GM18517 (cell line): ENCODE data around the gene LMOD2.

Experiments
- ATAC-seq: cut with Tn5 transposase; IDR thresholded peaks from one replicate; pipeline ENCODE4 v1.9.1; 2021; ENCODE audit warnings: mild to moderate bottlenecking, moderate library complexity; ENCODE audit not compliant: unreplicated experiment

LMOD2 gene

DNA sequence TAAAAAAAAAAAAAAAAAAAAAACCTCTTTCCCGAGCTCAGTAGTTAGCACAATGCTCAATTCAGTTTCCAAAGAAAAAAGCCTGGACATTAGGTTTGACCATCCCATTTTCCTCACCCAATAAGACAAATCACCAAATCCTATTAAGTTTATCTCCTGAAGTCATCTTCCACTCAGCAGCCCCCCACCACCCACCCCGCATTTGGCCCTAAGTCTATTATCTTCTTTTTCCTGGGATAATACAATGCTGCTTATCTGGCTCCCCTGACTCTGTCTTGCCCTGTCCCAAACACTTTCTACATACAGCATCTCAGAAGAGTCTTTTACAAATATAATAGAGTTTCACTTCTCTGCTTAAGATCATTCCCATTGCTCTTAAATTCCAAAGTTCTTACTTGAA lies 17.8 kb upstream of the LMOD2 start:
- ATAC-seq: no peak

DNA sequence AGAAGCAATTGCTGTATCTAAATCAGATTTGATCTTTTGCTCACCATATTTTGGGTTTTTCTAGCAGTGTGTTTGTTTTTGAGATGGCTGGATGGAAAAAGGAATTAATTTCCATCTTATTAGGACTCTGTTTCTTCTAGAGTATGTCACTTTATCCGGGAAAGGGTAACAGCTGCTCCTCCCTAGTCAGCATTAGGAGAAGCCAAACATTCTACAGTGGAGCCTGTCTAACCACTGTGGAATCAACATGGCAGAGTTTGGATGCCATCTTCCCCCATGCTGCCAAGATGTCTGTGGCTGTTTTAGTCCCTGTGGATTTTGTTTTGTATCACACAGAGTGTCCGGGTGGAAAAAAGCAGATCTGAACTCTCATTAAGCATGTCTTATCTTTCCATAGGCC lies 16.0 kb upstream of the LMOD2 start:
- no peak for ATAC-seq

DNA sequence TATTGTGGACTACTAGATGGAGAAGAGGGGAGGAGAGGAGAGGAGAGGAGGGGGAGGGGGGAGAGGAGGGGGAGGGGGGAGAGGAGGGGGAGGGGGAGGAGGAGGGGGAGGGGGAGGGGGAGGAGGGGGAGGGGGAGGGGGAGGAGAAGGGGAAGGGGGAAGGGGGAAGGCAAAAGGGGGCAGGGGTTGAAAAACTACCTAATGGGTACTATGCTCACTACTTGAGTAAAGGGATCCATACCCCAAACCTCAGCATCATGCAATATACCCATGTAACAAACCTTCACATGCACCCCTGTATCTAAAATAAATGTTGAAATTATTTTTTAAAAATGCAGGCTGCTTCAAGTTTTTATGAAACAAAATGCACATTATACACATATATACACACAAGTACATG lies 15.1 kb upstream of the LMOD2 start:
- ATAC-seq: no peak

DNA sequence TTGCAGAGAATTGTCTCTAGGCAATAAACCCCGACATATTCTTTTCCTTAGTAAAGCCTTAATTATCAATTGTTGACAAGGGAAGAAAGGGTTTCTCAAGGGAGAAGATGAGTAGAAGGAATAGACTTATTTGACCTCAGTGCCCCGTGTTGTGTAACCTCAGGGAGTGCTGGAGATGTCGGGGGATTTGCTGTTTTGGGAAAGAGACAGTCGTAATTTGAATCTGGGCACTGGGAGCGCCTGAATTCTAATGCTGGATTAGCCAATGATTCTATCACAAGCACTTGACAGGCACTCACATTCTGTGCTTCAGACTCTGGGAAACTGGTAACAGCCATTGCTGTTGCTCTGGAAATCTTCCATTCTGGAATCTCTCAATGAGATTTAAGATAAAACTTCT lies 13.8 kb upstream of the LMOD2 start:
- ATAC-seq: no peak

DNA sequence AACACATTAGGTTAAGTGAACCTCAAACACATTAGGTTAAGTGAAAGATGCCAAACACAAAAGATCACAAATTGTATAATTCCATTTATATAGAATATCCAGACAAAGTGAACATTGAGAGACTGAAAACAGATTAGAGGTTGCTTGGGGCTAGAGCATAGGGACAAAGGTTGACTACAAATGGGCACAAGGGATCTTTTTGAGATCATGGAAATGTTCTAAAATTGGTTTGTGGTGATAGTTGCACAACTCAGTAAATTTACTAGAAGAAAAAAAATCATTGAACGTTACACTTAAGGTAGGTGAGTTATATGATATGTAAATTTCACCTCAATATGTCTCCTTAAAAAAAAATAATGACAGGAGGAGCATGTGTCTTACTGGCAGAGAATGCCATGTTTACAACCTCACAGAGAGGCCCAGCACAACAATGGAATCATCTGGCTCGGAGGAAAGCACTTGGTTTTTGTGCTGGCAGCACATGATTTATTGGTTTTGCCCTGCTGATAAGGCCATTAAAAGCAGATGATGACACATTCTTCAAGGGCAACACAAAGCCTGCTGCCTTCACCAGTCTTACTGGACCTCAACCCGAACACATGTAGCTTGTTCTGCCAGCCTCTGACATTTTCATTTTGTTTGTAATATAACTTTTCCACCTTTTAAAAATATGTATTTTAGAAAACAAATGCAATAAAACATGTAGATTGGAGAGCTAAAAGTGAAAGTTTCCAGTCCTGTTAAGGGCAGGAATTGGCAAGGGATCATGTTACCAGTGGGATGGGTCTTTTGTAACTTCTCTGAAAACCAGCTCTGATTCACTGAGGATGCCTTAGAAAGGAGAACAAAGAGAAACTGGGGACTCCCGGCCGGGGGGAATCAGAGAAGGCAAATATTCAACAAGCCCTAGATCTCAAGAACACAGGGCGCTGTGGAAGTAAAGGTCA lies 11.9 kb upstream of the LMOD2 start:
- ATAC-seq: no peak

DNA sequence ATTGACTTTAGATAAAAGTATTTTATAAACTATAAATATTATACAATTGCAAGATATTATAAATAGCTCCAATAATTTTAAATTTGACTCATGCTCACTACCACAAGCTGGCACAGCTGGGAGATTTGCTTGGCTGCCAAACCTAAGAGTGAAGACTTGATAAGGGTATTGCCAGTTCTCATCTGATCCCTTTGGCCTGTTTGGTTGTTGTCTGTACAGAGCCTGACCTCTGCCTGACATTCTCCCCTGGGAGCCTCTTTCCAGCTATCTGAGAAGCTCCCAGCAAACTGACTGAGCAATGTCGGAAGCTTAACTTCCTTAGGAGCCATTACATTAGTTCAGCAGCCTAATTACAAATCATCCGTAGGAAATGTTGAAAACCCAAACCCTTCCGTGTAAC lies 10.2 kb upstream of the LMOD2 start:
- ATAC-seq: no peak

DNA sequence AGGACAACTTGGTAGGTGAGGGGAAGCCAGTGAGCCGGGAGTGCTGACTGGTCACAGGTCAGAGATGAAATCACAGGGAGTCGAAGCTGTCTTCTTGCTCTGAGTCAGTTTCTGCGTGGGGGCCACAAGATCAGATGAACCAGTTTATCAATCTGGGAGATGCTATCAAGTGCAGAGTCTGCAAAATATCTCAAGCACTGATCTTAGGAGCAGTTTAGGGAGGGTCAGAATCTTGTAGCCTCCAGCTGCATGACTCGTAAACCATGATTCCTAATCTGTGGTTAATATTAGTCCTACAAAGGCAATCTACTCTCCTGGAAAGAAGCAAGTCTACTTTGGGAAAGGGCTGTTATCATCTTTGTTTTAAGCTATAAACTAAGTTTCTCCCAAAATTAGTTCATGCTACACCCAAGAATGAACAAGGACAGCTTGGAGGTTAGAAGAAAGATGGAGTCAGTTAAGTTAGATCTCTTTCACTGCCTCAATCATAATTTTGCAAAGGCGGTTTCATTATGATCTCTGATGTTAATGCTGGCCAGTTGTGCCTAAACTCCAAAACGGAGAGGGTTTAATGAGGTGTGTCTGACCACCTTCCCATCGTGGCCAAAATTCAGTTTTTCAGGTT lies 8.4 kb upstream of the LMOD2 start:
- ATAC-seq: no peak

DNA sequence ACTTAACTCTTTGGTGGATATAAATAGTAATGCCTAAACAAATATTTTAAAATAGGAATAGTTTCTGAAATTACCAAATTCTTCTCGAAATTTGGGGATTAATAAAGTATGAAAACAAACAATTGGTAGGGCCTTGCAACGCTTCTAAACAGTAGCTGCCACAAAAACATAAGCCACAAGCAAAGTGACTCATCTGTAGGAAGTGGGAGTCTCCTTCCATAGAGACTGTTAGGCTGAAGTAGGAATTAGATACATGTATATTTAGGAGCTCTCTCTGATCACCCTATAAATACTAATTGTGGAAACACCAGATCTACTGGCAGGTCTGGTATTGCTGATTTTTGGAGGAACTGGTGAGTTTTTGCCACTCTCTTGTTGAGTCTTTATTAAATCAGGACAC lies 5.7 kb upstream of the LMOD2 start:
- no peak for ATAC-seq

DNA sequence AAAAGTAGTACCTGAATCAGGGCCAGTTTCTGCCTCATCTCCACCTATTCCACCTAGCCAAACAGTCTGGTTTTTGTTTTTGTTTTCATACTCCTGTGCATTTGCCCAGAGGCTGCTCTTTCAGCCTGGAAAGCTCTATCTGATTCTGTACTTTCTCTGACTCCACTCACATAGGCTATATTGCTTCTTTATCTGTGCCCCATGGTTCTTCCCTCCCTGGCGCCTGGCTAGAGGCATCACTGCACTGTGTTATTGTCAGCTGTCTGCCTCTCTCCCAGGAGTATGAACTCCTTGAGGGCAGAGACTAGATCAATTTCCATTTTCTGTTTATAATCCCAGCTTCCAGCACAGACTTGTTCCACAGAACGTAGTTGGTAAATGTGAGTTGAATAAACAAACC lies 5.1 kb upstream of the LMOD2 start:
- ATAC-seq: no peak

DNA sequence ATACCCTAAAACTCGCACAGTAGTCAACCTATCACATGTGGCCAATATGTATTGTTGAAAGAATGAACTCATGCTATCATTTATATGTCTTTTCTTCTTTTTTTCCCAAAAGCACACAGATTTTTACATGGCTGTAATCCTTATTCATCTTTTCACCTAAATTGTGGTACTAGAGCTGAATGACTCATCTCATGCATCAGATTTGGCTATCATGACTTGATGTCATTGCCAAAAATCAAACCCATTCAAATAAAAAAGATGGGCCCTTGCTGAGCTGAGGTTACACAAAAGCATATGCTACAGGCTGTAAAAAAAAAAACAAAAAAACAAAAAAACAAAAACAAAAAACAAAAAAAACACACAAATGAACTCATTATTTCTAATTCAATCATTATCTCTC lies 3.3 kb upstream of the LMOD2 start:
- ATAC-seq: no peak

DNA sequence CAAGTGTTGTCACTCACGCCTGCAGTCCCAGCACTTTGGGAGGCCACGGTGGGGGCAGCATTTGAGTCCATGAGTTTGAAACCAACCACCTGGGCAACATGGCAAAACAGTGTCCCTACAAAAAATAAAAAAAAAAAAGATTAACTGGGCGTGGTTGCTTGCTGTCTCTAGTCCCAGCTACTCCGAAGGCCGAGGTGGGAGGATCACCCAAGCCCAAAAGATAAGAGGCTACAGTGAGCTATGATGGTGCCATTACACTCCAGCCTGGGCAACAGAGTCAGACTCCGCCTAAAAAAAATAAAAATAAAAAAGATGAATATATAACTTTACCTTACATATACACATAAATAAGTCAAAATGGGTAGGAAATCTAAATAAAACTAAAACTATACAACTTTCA lies 2.5 kb upstream of the LMOD2 start:
- ATAC-seq: no peak

DNA sequence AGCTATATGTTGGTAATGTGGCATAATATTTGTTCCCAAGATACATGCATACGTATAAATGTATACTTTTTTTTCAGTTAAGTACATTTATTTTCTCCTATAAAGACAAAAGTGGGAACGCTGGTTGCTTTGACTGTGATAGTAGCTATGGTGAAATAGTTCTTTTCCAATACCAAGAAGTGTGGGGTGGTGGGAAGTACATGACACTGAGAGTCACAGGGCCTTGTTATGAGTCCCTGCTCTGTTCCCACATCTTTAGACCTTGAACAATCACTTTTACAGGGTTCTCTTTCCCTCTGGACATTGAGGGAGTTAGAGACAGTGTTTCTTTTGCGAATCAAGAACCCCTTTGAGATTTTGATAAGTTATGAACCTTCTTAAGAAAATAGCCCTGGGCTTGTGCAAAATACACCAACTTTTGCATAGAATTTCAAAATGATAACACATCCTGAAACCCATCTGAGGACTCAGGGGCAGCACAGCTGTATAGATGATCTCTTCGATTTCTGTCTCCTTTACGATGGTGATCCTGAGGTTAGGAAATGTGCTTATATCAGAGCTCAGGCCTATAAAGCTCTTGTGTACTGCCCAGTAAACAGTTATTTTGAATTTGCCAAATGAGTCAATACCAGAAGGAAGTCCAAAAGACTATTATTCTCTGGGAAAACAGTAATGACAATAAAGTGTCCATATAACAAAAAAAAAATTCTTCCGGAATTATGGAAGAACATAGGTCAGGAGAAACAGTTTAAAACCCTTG lies 1.1 kb downstream of the LMOD2 start:
- ATAC-seq: no peak

DNA sequence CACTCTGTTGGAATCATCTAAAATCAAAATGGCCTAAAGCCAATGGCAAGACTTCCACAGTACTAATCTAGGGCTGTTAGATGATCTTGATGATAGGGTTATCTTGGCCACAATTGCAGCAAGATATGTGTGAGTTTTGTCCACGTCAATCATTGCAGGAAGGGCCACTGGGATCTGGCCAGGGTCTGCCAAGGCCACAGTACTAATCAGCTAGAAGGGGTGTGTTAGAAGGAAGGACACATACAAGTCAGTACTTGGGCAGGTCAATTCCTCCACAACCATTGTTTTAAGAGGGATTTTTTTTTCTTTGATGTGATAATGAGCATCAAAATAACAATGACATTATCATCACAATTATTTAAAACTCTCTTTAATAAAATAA lies 1.6 kb downstream of the LMOD2 start:
- ATAC-seq: no peak

DNA sequence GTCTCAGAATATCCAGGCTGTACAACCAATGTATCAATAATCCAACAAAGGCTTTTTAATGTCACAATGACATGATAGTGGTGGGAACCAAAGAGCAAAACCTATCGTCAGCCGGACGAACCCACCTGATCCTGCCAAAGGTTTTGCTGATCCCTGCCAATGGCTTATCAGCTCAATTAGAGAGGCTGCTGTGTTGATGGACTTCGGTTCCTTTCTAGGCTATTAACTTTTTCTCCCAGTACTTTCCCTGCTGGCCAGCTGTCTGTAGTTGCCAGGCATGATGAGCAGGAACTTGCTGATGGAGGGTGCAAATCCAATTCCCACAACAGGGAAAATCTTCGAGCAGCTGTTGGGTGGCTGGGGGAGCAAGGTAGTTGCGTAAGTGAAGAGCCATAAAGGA lies 2.4 kb downstream of the LMOD2 start:
- no peak for ATAC-seq

DNA sequence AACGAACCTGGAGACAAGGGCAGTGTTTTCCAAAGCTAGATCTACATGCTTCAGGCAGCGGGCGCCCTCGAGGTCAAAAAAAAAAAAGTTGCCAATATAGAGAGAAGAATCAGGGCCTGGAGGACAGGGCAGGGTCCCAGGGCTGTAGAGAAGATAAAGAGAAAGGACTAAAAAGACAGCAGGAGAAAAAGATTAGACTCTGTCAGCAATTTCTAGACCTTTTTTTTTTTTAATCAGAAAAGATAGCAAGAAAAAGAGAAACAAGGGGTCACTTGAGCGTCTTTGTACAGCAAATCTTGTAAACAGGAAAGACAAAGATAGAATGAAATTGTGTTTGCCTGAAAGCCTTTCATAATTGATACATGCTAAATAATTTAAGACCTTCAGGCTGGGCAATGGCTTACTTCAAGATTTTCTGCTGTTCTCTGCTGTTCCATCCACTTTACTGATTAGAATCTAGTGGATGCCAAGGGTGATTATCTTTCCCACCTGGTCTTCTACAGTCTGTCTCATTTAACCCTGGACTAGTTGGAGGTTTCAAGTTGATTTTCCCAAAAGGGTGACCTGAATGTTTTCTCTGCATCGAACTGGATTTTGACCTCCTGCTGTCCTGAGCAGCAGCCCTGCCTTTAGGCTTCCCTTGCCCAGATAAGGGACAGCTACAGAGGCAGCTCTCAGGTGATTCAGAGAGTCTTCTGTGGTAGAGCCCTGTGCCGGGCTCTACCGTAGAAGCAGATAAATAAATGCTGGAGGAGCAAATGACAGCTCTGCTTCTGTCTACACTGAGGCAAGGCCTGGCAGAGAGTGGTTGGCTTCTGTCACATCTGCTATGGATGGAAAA lies 5.1 kb downstream of the LMOD2 start:
- no peak for ATAC-seq

DNA sequence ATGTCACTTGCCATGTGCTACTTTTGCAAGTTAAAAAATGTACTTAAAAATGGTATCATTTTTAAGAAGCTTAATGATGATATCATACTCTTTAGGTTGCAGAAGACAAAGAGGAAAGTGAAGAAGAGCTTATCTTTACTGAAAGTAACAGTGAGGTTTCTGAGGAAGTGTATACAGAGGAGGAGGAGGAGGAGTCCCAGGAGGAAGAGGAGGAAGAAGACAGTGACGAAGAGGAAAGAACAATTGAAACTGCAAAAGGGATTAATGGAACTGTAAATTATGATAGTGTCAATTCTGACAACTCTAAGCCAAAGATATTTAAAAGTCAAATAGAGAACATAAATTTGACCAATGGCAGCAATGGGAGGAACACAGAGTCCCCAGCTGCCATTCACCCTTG lies 6.1 kb downstream of the LMOD2 start:
- ATAC-seq: no peak

DNA sequence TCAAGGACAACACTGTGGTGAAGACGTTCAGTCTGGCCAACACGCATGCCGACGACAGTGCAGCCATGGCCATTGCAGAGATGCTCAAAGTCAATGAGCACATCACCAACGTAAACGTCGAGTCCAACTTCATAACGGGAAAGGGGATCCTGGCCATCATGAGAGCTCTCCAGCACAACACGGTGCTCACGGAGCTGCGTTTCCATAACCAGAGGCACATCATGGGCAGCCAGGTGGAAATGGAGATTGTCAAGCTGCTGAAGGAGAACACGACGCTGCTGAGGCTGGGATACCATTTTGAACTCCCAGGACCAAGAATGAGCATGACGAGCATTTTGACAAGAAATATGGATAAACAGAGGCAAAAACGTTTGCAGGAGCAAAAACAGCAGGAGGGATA lies 6.6 kb downstream of the LMOD2 start:
- ATAC-seq: no peak

DNA sequence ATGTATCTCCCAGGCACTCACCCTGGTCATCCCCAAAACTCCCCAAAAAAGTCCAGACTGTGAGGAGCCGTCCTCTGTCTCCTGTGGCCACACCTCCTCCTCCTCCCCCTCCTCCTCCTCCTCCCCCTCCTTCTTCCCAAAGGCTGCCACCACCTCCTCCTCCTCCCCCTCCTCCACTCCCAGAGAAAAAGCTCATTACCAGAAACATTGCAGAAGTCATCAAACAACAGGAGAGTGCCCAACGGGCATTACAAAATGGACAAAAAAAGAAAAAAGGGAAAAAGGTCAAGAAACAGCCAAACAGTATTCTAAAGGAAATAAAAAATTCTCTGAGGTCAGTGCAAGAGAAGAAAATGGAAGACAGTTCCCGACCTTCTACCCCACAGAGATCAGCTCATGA lies 7.1 kb downstream of the LMOD2 start:
- no peak for ATAC-seq

DNA sequence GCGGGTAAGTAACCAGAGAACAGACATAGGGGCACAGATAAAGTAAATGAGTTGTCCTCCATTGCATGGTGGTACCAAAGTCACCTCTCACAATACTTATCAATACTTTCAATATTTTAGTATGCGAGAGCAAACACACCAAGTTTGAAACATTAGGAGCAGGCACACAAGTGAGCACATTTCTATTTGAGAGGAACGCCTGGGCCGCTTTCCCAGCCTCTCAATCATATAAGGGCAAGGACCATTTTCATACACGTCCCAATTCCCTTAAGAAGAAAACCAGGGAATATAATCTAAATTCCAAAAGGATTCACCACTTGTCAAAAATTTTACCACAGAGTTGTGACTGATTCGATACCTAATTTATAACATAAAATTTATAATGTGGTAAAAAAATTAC lies 7.5 kb downstream of the LMOD2 start:
- no peak for ATAC-seq

DNA sequence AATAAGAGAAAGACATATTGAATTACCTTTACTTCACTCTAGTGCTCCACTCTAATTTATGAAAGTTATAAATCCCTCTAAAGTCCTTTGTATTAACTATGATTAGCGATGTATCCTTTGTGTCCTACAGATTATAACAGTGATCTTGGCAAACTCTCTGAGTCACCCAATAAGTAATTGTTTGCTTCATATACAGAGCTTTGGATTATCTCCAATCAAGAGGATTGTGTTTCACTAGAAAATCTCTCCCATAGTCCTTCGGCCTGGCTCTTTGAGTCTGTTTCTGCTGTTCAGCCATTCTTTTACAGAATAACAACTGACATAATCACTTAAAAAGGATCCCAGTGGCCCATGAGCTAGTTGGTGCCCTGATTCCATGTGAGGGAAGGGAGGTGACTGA lies 9.5 kb downstream of the LMOD2 start:
- no peak for ATAC-seq

DNA sequence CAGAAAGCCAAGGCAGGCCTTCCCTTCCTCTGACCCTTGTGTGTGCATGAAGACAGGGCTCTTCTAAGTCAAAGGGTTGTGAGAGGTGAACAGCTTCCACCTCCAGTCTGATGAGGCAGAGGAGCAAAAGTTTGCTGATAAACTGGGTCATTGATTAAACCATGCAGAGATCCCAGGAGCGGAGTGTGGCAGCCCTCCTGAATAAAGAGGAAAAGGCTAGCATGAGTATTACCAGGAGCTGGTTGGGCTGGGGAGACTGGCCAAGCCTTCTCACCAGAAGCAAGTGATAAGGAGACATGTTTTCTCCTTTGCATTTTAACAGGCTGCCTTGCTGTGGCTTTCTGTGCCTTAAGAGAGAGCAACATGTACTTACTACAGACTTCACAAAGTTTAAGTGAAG lies 10.2 kb downstream of the LMOD2 start:
- ATAC-seq: no peak
